ENCODE data around the gene EPHA1.

DNA sequence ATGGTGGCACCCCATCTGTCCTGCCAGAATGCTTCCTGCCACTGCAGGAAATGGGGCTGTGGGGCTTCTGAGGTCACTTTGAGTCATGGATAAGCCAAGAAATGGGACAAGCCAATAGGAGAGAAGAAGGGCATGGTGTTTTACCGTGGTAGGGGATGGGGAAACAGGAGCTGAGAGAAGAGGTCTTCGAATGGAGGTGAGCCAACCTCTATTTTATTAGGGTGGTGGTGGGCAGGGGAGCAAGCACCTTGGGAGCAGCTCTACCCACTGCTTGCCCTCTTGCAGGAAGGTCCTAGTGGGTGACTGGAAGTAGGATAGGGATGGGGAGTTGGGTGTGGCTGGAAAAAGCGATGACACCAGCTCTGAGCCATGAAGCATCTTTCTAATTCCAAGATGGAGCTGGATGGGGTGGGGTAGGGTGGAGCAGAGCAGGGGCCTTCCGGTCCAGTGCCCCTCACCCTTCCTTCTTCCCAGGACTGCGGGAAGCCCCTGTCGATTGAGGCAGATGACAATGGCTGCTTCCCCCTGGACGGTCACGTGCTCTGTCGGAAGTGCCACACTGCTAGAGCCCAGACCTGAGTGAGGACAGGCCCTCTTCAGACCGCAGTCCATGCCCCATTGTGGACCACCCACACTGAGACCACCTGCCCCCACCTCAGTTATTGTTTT, 18.4 kb downstream of the EPHA1 start:
- no peak for TF ChIP-seq REST (IDR thresholded peaks at IDR 0.05; ENCODE audit: insufficient read depth in 1 of 2, low read depth in 2 of 2, low read length in 1 of 2)
- TF ChIP-seq, protein P1, sequence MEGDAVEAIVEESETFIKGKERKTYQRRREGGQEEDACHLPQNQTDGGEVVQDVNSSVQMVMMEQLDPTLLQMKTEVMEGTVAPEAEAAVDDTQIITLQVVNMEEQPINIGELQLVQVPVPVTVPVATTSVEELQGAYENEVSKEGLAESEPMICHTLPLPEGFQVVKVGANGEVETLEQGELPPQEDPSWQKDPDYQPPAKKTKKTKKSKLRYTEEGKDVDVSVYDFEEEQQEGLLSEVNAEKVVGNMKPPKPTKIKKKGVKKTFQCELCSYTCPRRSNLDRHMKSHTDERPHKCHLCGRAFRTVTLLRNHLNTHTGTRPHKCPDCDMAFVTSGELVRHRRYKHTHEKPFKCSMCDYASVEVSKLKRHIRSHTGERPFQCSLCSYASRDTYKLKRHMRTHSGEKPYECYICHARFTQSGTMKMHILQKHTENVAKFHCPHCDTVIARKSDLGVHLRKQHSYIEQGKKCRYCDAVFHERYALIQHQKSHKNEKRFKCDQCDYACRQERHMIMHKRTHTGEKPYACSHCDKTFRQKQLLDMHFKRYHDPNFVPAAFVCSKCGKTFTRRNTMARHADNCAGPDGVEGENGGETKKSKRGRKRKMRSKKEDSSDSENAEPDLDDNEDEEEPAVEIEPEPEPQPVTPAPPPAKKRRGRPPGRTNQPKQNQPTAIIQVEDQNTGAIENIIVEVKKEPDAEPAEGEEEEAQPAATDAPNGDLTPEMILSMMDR (IDR thresholded peaks at IDR 0.05): no peak
- TF ChIP-seq TCF7L2 (IDR thresholded peaks at IDR 0.05; ENCODE audit: low read depth, low read length): no peak
- no peak for TF ChIP-seq POLR2AphosphoS5 (IDR thresholded peaks at IDR 0.05; ENCODE audit: low read depth, low read length)

Data from Panc1 (cell line).